Putamen (tissue), 1 donor: ENCODE data around the gene NPDC1.
"Not testable (repeated sequence)": the region's sequence is repeated elsewhere in the genome, so short reads cannot be mapped to it uniquely, and the experiment has no call there.

ENCODE experiments used
- DNase-seq: peaks from one replicate; pipeline ENCODE4 v3.0.0-alpha.2; 2016; ENCODE audit warnings: low spot score

Gene NPDC1

GRCh38 chr9:137011907-137012675 is 33.9 kb downstream of the NPDC1 start:
- DNase-seq, result no peak

- DNase-seq, result no peak
Observed at GRCh38 chr9:137011156-137011555, 34.8 kb downstream of the NPDC1 start.

GRCh38 chr9:137009938-137010732 is 35.8 kb downstream of the NPDC1 start:
- no peak for DNase-seq

- no peak for DNase-seq
Observed at GRCh38 chr9:137009217-137009616, 36.8 kb downstream of the NPDC1 start.

- no peak for DNase-seq
Observed at GRCh38 chr9:137008312-137008711, 37.7 kb downstream of the NPDC1 start.

- DNase-seq, result no peak
Observed at GRCh38 chr9:137007816-137008270, 38.1 kb downstream of the NPDC1 start.

- DNase-seq, result no peak
Observed at GRCh38 chr9:137007108-137007815, 38.7 kb downstream of the NPDC1 start.

- no peak for DNase-seq
Observed at GRCh38 chr9:137006116-137007003, 39.6 kb downstream of the NPDC1 start.

- not testable (repeated sequence) for DNase-seq
Observed at GRCh38 chr9:137004285-137004684, 41.7 kb downstream of the NPDC1 start.

GRCh38 chr9:137002646-137003041 is 43.3 kb downstream of the NPDC1 start:
- DNase-seq, result no peak

- no peak for DNase-seq
Observed at GRCh38 chr9:137001857-137002645, 43.9 kb downstream of the NPDC1 start.

GRCh38 chr9:137000177-137000930 is 45.6 kb downstream of the NPDC1 start:
- no peak for DNase-seq

GRCh38 chr9:136997830-136998234 is 48.1 kb downstream of the NPDC1 start:
- no peak for DNase-seq

GRCh38 chr9:136997371-136997770 is 48.6 kb downstream of the NPDC1 start:
- DNase-seq, result no peak

- no peak for DNase-seq
Observed at GRCh38 chr9:136996361-136997292, 49.4 kb downstream of the NPDC1 start, which contains the start of gene CLIC3. Gene CLIC3, minus strand, starts transcription at chr9:136996568. Its CDS starts 25 bp downstream, at chr9:136996543.

- DNase-seq, result no peak
Observed at GRCh38 chr9:136995772-136996311, 50.1 kb downstream of the NPDC1 start.

- no peak for DNase-seq
Observed at GRCh38 chr9:136995362-136995761, 50.6 kb downstream of the NPDC1 start.

- no peak for DNase-seq
Observed at GRCh38 chr9:136994888-136995230, 51.1 kb downstream of the NPDC1 start.
